Left ventricle myocardium inferior (tissue), 1 donor: ENCODE measurements around the gene LDLRAD4. TPM values are rescaled to one million over a fixed set of nuclear protein-coding genes. Genes with fewer than 3 reads are reported as not detected.

ENCODE experiments used
- DNase-seq: peaks from one replicate; pipeline ENCODE4 v3.0.0-alpha.2; 2020
- H3K27ac ChIP-seq: fragments of 200-600 bp; replicated peaks from 2 replicates; pipeline ENCODE4 v1.8.0; 2021
- H3K27me3 ChIP-seq: fragments of 200-600 bp; 2 replicates; pipeline ENCODE4 v1.8.0; 2021; ENCODE audit warnings: low read depth
- H3K36me3 ChIP-seq: fragments of 200-600 bp; 2 replicates; pipeline ENCODE4 v1.8.0; 2021
- H3K4me1 ChIP-seq: fragments of 200-600 bp; 2 replicates; pipeline ENCODE4 v1.8.0; 2021
- H3K4me3 ChIP-seq: fragments of 200-600 bp; 2 replicates; pipeline ENCODE4 v1.8.0; 2021; ENCODE audit warnings: mild to moderate bottlenecking, moderate library complexity
- H3K9me3 ChIP-seq: fragments of 200-600 bp; replicated peaks from 2 replicates; pipeline ENCODE4 v1.8.0; 2021
- CTCF ChIP-seq: fragments of 200-600 bp; IDR thresholded peaks from 2 replicates; pipeline ENCODE4 v1.8.0; 2021; ENCODE audit warnings: antibody characterized with exemption, mild to moderate bottlenecking, borderline replicate concordance
- intact Hi-C: fragments of 100-400 bp; cut with micrococcal nuclease; formaldehyde crosslinking; loops from one replicate; pipeline ENCODE4 v1.11.0; 2022
- total RNA-seq: library from RNA; stranded (reverse); fragmentation: NEBNext Ultra II Directional; extraction: Animal tissue kit (Norgen Biotek cat#: 25700); gene quantifications from one replicate; pipeline ENCODE4 v1.2.1, GENCODE V29; 2021
- donor health status: DM: no; HTN: yes; CAD: no; lungs with severe emphysema.

The LDLRAD4 gene
- total RNA-seq, 1 donor from 2014 or later, result 43.3 TPM

- intact Hi-C loops, result no loop called here
Observed at GRCh38 chr18:13526519-13526918, 308.0 kb downstream of the LDLRAD4 start.

GRCh38 chr18:13527256-13527655, 308.7 kb downstream of the LDLRAD4 start:
- no peak for DNase-seq
- Histone ChIP-seq H3K4me1 (peaks cover 24% of the 10 kb centered on the region), H3K27me3 (no peaks in the 10 kb centered on the region), H3K9me3 (no peaks in the 10 kb centered on the region), H3K36me3 (no peaks in the 10 kb centered on the region), H3K27ac (no peak overlapping the region), H3K4me3 (no peak overlapping the region)
- TF ChIP-seq CTCF, result no peak
- intact Hi-C loops, result no loop called here

More at GRCh38 chr18:13526519-13526918, 308.0 kb downstream of the LDLRAD4 start:
- no peaks in the 10 kb centered on the region for H3K36me3 ChIP-seq
- TF ChIP-seq CTCF, result no peak
- no peaks in the 10 kb centered on the region for H3K27me3 ChIP-seq
- peaks cover 32% of the 10 kb centered on the region for H3K4me1 ChIP-seq
- H3K27ac ChIP-seq, result no peak overlapping the region
- no peak for DNase-seq
- no peaks in the 10 kb centered on the region for H3K9me3 ChIP-seq
- no peak overlapping the region for H3K4me3 ChIP-seq

GRCh38 chr18:13527730-13528129, 309.2 kb downstream of the LDLRAD4 start:
- Histone ChIP-seq H3K27ac (no peak overlapping the region), H3K27me3 (no peaks in the 10 kb centered on the region), H3K4me3 (no peak overlapping the region), H3K4me1 (peaks cover 24% of the 10 kb centered on the region), H3K36me3 (no peaks in the 10 kb centered on the region), H3K9me3 (no peaks in the 10 kb centered on the region)
- no peak for DNase-seq
- intact Hi-C loops, result no loop called here
- TF ChIP-seq CTCF, result no peak

GRCh38 chr18:13528739-13529392, 310.3 kb downstream of the LDLRAD4 start:
- no peak for TF ChIP-seq CTCF
- H3K27me3 ChIP-seq, result no peaks in the 10 kb centered on the region
- DNase-seq, result no peak
- no peak overlapping the region for H3K4me3 ChIP-seq
- H3K4me1 ChIP-seq, result peaks cover 28% of the 10 kb centered on the region
- no peaks in the 10 kb centered on the region for H3K9me3 ChIP-seq
- H3K27ac ChIP-seq, result no peak overlapping the region
- intact Hi-C loops, result no loop called here
- no peaks in the 10 kb centered on the region for H3K36me3 ChIP-seq

GRCh38 chr18:13530033-13530878, 311.7 kb downstream of the LDLRAD4 start:
- Histone ChIP-seq H3K4me3 (no peak overlapping the region), H3K9me3 (no peaks in the 10 kb centered on the region), H3K4me1 (peaks cover 23% of the 10 kb centered on the region), H3K27me3 (no peaks in the 10 kb centered on the region), H3K27ac (peak overlapping the region; percentile 31), H3K36me3 (no peaks in the 10 kb centered on the region)
- no peak for TF ChIP-seq CTCF
- intact Hi-C loops, result loop anchor here (10.0 kb wide), 1 partner anchor 315 kb away; the partner anchor contains the start of gene LDLRAD4
- DNase-seq, result no peak
